Measurements from ENCODE around the gene PRKAG2.
A peak's percentile ranks its signal among the peaks of the same experiment; 100 is the strongest.
"Not testable (repeated sequence)": the region's sequence is repeated elsewhere in the genome, so short reads cannot be mapped to it uniquely, and the experiment has no call there.

The PRKAG2 gene

DNA sequence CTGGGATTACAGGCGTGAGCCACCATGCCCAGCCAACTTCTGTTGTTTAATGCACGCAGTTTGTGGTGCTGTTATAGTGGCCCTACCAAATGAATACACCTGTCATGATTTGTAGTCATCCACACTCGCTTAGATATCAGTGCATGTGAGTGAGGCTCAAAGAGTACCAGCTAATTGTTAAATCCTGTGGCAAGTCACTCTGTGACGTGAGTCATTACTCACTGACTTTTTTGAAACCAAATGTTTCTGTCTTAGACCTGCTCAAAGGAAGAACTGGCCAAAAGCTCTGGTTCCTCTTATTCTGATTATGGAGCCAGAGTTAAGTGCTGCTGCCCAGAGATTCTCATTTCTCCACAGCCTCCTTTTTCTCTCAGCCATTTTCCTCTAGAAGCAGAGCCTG lies 109.4 kb downstream of the PRKAG2 start:
- DNase-seq (ENCODE audit: low spot score), result no peak

DNA sequence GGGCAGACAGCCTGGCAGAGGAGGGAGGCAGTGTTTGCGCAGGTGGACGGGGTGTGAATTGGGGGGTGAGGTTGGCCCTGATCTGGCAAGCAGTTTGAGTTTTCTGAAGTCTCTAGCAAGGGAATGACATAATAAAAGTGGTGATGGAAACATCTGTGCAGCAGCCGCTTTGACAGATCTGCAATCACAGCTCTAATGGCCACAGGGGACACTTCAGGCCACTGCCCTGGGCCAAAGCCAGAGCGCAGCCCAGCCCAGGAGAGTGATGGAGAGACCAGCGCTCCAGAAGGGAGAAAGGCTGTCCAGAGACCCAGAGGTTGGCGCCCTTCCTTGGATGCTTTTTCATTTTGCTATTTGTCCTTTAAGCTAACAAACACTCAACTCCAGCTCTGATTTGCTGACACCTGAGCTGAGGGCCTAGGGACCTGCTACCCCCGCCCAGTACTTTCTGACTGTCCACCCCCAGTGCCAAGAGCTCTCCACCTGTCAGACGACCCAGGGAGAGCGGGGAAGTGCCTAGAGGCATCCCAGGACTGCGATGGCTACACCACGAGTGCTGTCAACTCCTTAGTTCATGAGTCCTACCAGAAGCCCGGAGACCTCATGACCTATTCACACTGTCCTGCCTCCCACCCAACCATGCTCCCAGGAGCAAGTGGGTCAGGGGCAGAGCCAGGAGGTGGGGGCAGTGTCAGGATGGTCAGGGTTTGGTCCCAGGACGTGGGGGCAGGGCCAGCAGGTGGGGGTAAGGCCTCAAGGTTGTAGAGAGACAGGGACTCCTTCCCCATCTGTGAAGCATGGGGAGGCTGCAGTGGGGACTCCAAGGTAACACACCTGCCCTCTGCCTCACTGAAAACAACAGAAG lies 112.6 kb downstream of the PRKAG2 start:
- no peak for DNase-seq (ENCODE audit: low spot score)

DNA sequence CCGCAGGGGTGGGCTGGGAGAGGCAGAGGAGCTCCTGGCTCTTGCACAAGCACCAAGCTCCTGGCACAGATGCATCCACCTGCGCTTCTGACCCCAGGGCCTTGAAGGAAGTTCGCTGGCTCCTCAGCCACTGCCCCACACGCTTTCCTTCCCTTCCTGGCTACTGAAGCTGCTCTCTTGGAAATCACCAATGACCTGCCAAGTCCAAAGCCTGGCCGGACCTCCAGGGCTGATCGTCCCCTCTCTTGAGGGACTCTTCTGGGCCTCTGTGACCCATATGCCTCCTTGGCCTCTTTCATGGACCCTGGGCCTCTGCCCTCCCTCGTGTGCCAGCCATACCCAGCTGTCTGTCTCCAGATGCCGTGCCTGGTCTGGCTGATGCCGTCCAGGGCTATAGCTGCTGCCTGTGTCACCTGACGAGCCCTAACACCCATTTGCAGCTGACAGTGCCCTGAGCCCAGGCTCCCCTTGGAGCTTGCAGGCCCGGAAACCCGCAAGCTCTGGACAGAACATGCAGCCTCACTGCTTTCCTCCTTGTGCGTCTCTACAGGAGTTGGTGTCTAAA lies 113.4 kb downstream of the PRKAG2 start:
- no peak for DNase-seq (ENCODE audit: low spot score)

DNA sequence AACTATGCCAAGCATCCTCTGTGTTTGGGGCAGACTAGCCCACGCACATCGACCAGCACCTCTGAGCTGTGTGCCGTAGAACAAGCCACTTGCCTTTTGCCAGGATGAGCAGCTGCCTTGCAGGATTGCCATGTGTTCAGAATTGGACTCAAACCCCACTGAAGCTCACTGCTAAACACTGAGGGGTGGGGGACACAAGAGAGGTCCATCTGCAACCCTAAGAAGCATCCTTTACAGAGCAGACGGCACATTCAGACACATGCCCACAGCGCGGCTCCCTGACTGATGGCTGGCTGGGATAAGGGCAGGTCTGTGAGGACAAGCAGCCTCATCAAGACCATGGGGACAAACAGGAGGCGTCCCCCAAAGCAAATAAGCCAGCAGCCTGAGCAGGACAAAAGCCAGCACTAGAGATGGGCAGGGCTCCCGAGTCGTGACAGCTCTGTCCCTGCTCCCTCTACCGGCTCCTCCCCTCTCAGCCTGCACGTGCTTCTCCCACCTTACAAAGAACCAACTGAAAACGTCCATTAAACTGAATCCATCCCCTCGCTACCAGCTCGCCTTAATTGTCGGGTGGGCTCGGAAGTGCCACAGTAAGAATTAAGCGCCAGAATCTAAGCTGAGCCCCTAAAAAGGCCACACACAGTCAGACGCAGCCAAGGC lies 114.2 kb downstream of the PRKAG2 start:
- no peak for DNase-seq (ENCODE audit: low spot score)

DNA sequence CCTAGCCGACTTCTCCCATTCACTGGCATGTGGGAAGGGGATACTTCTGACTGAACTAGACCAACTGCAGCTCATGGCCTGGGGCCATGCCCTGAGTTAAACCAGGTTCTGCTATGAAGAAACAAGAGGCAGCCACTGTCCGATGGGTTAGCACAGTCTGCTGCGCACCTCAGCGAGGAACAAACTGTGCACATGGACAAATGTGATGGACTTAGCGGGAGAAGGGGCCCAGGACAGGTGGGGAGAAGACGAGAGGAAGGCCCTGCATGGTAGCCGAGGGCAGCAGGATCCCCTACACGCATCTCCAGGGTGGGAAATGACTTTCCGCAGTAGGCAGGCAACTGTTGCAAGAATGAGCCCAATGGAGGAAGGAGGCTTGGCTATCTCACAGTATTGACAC lies 115.0 kb downstream of the PRKAG2 start:
- DNase-seq (ENCODE audit: low spot score), result no peak

DNA sequence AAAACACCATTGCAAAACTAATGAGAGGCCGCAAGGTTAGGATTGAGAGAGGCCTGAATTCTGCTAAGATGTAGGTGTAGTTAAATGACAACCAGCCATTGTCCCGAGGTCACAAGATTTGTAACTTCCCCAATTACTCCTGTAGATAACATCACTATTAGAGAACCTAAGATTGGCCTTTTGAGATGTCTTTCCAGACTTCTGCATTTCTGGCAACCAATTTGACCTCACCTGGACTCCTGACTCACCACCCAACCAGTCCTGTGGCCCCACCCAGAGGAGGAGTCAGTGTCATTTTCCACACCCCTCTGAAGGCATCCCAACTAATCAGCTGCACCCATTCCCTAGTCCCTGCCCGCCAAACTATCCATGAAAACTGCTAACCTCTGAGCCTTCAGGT lies 115.7 kb downstream of the PRKAG2 start:
- DNase-seq (ENCODE audit: low spot score), result no peak

DNA sequence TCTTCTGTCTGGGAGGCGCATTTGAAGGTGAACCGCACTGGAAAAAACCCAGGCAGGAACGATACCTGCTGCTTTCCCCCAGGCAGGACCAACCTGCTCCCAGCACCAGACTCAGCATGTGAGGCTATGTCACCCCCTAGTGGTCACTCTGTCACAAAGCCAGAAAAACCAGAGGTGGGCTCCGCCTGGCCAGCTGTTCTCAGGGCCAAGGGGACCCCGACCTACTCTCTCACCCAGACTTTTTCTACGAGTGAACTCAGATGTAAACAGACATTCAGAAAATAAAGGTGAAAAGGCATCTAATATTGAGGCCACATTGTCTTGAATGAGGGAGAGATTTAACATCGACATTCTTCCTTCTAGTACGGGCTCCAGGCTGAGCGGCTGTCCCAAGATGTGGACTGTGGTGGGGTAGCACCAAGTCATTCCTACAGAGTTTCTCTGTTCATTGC lies 117.3 kb downstream of the PRKAG2 start:
- DNase-seq (ENCODE audit: low spot score), result no peak

DNA sequence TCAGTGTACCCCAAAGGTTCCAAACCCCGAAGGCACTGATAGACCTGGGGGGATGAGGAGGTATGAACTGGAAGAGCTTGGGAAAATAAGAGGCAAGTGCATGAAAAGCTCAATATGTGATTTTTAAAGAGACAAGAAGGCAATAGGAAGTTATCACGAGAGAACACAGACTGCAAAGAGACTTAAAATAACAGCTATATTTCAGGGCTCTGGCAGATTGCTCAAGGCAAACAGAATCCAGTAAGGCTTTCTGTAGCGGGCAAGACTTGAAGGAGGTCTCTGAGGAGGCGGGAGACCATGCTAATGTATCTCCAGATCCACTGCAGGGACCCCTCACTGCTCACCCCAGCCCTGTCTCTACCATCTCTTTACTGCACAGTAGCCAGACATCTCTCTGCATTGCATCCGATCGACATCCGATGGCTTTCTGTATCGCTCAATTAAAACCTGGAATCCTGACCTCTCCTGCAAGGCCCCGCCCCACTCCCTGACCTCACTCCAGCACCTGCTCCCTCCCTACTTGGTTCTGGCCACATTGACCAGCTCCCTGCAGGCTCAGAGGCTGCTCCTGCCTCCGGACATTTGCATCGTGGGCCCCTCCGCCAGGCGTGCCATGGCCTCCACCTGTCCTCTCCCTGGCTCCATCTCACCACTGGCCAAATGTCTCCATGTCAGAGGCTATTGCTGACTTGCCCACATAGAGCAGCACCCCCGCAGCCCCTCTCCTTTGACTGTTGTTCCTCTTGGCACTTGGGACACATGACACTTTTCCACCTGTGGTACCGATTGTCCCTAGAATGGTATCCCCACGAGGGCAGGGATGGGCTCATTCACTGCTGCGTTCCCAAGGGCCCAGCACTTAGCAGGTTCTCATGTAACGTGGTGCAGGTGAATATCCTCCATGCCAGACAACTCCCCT lies 118.0 kb downstream of the PRKAG2 start:
- DNase-seq (ENCODE audit: low spot score), result no peak

DNA sequence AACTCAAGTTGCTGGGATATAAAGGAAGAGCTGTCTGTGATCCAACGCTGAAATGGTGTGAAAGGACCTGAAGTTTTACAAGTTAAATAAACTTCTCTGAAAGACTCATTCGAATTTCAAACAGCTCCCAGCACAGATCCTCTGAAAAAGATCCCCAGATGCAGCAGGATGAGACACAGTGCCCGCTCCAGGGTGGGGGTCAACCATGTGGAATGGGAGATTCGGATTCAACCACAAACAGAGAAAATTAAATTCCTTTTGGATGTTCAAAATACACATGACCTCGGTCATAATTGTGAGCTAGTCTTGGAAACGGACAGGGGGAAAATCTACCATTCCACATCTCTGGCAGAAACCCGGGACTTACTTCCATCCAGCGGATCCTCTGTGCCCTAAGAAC lies 119.6 kb downstream of the PRKAG2 start:
- DNase-seq (ENCODE audit: low spot score), result no peak

DNA sequence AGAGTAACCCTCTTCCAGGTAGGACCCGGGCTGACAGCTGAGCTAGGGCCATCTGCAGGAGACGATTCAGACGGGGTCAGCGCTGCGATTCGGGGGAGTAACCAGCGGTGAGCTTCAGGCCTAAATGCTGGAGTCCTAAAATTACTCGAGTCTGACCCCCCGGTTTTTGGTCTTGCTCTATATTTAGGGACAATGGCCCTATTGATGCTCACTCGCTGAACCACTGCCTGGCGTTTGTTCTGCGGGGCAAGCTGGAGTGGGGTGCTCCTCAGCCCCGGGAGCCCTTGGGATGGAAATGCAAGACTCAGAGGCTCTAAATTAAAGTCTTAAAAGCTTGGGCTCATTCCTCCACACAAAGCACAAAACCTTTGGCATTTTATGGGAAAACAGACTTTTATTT lies 120.0 kb downstream of the PRKAG2 start:
- DNase-seq (ENCODE audit: low spot score), result no peak

DNA sequence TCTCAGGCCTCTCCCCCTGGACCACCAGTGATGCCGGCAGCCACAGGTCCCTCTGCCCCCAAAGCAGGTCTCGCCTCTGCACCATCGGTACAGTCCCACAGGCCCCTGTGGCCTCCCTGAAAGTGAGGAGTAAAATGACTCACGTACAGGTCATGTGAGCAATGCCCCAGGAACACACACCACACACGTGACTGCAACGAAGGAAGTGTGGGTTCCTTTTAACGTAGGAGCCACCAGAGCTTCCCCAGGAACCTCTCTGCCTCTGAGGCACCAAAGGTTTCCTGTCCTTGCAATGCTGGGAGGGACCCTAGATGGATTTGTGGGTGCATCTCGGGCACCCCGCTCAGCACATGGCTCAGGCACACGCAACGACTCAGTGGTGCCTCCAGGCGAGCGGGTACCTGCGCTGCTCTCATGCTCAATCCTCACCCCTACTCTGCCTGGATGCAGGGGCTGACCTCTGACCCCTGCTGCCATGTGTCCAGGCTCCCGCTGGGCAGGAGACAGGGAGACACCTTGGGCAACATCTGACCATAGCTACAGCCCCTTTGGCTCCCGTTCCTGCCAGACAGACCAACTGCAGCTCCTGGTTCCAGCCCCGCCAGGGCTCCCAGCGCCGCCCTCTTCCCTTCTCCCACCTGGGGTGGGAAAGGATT lies 120.7 kb downstream of the PRKAG2 start:
- no peak for DNase-seq (ENCODE audit: low spot score)

DNA sequence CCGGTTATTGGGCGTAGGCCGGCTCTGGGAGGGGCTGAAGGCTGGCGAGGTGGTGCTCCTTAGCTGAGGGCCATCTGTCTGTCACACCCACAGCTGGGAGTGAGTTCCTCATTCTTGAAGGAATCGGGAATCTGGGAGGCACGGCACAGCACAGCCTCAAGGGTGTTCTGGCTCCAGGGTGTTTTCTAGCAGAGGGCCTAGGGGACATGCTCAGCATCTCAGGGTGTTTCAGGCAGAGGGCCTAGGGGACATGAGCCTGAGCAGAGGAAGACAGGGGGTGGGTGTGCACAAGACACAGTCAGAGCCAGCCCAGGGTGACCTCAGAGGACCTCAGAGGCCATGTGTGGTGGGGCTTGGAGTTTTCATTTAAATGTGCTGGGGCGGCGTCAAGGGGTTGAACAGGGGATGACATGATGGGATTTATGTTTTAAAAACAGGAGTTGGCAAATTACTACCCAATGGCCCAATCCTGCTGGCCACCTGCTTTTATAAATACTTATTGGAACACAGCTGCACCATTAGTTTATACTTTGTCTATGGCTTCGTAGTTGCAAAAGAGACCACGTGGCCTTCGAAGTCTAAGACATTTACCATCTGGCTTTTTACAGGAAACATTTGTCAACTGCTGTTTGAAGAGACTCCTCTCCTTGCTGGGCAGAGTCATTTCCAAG lies 121.6 kb downstream of the PRKAG2 start:
- no peak for DNase-seq (ENCODE audit: low spot score)

DNA sequence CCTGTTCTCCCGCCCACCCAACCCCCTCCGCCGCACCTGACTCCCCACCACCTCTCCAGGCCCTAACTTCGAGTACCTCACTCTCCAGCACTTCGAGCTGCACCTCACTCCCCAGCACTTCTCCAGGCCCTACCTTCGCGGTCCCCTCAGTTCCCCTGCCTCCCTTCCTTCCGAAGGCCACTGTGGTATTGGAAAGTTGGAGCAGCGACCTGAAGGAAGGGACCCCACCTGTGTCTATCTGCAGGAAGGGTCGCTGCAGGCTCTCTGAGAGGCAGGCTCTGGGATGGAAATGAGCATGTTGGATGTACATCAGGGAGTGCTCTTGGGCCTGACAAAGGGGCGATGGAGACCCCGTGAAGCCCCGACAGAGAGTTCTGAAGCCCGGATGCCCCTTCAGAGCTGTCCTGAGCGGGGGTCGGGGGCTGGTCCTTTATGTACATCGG lies 122.2 kb downstream of the PRKAG2 start:
- no peak for DNase-seq (ENCODE audit: low spot score)

DNA sequence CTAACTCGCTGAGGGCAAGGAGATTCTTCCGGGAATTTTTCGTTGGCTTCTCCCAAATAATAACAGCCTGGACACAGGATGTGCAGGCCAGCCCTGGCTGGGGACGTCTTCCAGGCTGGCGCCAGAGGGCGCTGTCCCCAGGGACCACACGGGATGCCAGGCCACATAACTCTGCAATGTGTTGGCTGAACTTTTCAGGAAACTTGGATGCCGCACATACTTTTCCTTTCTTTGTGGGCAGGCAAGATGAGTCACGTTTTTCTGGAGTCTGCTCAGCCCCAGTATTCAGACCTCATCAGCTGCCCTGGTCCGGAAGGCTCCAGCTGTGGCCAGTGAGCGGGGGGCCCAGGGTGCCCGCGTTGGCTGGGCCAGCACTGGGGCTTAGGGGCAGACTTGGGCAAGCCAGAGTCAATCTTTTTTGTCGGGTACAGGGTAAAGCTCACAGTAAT lies 122.7 kb downstream of the PRKAG2 start:
- peak; percentile 46 for DNase-seq (ENCODE audit: low spot score)

DNA sequence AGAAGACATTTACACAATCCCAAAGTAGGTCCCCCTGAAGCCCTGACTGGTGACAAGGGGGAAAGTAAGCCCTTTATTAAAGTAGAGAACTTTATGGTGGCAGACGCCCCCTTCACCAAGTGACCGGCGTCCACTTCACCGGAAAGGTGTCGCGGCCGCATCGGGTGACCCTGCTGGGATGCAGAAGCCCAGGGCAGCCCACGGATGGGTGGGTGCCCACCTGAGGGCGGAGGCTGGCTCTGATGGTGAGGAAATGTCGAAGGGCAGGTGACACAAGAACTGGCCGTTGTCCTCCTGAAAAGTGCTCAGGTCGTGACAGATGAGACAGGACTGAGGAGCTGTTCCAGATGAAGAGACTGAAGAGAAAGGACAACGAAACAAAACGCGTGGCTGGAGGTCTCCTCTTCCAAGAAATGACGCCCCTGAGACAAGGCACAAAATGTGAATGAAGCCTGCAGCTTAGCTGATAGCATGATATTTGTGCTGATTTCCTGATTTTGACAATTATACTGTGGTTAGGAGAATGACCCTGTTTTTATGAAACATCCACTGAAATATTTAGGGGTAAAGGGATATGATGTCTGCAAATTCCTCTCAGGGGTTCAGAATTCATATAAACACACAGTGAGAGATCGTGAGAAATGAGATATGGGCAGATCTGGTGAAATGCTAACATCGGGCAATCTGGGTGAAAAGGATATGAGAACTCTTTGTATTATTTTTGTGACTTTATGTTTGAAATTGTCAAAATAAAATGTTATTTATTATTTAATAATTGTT lies 123.9 kb downstream of the PRKAG2 start:
- DNase-seq (ENCODE audit: low spot score), result no peak

DNA sequence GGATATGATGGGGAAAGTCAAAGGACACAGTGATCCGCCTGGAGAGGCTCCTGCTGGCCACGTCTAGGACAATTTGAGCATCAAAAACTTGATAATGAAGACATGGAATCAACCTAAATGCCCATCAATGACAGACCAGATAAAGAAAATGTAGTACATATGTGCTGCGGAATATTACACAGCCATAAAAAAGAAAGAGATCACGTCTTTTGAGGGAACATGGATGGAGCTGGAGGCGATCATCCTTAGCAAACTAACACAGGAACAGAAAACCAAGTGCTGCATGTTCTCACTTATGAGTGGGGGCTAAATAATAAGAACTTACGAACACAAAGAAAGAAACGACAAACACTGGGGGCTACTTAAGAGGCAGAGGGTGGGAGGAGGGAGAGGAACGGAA lies 124.9 kb downstream of the PRKAG2 start:
- DNase-seq (ENCODE audit: low spot score), result no peak

DNA sequence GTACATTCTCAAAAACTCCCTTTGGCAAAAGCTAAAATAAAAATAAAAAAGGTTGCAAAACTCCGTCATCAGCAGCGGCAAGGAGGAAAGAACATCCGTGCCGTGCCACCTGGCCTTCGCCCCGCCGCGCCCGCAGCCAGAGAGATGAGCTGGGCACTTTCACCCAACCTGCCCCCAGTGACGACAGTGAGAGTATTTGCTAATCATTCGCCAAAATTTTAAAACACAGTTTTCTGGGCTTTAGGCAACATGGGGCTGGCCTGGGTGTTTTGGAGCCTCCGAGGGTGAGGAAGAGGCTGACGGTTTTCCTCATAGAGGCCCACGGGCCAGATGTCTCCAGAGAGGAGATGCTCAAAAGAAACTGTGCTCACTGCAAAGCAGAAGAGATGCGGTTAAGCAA lies 128.2 kb downstream of the PRKAG2 start:
- DNase-seq (ENCODE audit: low spot score), result no peak

DNA sequence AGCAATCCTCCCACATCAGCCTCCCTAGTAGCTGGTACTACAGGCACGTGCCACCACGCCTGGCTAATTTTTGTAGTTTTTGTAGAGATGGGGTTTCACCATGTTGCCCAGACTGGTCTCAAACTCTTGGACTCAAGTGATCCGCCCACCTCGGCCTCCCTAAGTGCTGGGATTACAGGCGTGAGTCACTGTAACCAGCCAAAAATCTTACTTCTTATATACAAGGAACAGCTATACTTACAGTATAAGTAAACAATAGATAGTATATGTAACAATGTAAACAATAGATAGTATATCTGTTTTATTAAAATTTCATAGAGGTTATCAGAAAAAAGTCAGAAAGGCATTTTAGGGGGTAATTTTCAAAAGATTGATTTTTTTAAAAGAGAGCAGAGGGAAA lies 128.9 kb downstream of the PRKAG2 start:
- DNase-seq (ENCODE audit: low spot score), result not testable (repeated sequence)

DNA sequence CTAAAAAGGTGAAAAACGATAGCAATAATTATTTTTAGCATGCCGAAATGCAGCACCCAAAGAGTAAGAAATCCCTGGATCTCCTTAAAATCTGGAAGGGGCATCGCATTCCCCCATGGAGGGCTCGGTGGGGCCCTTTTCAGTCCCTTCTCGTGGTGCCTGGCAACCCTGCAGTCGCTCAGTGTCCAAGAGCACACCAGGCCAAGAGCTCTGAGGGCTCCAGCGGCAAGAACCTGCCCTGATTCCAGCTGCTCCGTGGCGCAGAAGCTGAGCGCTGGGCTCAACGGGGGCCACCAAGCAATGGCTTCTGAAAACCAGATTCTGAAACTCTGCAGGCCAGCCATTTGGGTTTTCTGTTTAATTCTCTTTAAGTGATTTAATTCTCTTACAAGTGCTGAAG lies 131.2 kb downstream of the PRKAG2 start:
- DNase-seq (ENCODE audit: low spot score), result no peak

Data from pons (tissue), 1 donor.